ENCODE measurements around the gene IGFBP2. TPM values are rescaled to one million over a fixed set of nuclear protein-coding genes. Genes with fewer than 3 reads are reported as not detected.
A peak's percentile ranks its signal among the peaks of the same experiment; 100 is the strongest.

The IGFBP2 gene
- total RNA-seq, 2 donors from 2014 or later, result 129 to 170 TPM

DNA sequence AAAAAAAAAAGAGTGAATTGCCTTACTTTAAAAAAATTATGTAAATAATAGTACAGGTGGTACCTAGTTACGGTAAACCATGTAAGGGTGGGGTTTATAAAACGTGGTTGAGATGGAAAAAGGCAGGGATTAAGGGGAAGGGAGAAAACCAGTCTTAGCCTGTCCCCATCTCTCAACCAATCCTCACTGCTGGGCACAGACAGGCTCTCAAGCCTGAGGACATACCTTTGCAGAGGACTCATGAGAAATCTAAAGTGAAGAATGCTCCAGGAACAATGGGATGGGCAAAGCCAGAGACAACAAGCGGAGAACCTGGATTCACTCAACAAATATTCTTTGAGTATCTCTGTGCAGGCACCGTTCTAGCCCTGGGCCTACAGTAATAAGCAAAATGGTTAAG, 3.4 kb upstream of the IGFBP2 start:
- Histone ChIP-seq H3K27ac (no peak overlapping the region), H3K27me3 (no peaks in the 10 kb centered on the region), H3K4me1 (peaks cover 9% of the 10 kb centered on the region), H3K4me3 (no peak overlapping the region), H3K36me3 (replicated peaks in 1 of 2; ENCODE audit: insufficient read depth in 1 of 2, low read depth in 2 of 2) (no peaks in the 10 kb centered on the region), H3K9me3 (no peaks in the 10 kb centered on the region)
- DNase-seq (no peak), ATAC-seq (no peak)
- TF ChIP-seq POLR2A (IDR thresholded peaks at IDR 0.05), result no peak
- TF ChIP-seq, protein P1, sequence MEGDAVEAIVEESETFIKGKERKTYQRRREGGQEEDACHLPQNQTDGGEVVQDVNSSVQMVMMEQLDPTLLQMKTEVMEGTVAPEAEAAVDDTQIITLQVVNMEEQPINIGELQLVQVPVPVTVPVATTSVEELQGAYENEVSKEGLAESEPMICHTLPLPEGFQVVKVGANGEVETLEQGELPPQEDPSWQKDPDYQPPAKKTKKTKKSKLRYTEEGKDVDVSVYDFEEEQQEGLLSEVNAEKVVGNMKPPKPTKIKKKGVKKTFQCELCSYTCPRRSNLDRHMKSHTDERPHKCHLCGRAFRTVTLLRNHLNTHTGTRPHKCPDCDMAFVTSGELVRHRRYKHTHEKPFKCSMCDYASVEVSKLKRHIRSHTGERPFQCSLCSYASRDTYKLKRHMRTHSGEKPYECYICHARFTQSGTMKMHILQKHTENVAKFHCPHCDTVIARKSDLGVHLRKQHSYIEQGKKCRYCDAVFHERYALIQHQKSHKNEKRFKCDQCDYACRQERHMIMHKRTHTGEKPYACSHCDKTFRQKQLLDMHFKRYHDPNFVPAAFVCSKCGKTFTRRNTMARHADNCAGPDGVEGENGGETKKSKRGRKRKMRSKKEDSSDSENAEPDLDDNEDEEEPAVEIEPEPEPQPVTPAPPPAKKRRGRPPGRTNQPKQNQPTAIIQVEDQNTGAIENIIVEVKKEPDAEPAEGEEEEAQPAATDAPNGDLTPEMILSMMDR (IDR thresholded peaks at IDR 0.05), result no peak
- intact Hi-C loops (cut with DNase I), result no loop called here
- 86 to 89% methylated on average over 4 of the region's 4 CpGs for WGBS, 2 donors

DNA sequence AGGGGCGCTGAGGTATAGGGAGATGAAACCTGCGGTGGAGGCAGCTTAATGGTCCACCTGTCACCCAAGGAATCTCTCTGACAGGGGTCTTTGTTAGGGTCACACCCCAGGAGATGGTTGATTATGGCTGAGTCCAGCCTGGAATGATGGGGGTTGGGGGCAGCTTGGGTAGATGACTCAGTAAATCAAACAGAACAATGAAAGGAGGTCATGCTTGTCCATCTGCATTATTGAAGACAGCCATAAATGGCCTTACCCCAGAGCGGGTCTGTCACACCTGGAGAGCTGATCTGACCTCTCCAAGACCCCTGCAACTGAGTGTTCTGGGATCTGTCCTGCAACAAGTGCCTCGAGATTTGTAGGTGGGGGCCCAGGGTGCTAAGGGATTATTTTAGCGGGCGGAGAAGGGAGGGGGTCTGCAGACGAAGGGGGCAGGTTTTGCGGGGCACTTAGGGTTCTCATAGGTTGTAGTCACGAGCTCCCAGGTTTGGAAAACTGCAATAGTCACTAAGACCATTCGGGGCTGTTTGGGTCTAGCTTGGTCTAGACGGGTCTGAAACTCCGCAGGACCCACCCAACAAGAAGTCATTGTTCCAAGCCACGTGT, 771 bp upstream of the IGFBP2 start:
- intact Hi-C loops (cut with DNase I), result no loop called here
- ATAC-seq (no peak), DNase-seq (no peak)
- Histone ChIP-seq H3K27ac (no peak overlapping the region), H3K4me3 (no peak overlapping the region), H3K4me1 (peaks cover 31% of the 10 kb centered on the region), H3K27me3 (no peaks in the 10 kb centered on the region), H3K9me3 (no peaks in the 10 kb centered on the region), H3K36me3 (replicated peaks in 1 of 2; ENCODE audit: insufficient read depth in 1 of 2, low read depth in 2 of 2) (no peaks in the 10 kb centered on the region)
- no peak for TF ChIP-seq POLR2A (IDR thresholded peaks at IDR 0.05)
- TF ChIP-seq, protein P1 (IDR thresholded peaks at IDR 0.05), result no peak
- WGBS, 2 donors, result 52 to 62% methylated on average over 11 to 13 of the region's 13 CpGs

DNA sequence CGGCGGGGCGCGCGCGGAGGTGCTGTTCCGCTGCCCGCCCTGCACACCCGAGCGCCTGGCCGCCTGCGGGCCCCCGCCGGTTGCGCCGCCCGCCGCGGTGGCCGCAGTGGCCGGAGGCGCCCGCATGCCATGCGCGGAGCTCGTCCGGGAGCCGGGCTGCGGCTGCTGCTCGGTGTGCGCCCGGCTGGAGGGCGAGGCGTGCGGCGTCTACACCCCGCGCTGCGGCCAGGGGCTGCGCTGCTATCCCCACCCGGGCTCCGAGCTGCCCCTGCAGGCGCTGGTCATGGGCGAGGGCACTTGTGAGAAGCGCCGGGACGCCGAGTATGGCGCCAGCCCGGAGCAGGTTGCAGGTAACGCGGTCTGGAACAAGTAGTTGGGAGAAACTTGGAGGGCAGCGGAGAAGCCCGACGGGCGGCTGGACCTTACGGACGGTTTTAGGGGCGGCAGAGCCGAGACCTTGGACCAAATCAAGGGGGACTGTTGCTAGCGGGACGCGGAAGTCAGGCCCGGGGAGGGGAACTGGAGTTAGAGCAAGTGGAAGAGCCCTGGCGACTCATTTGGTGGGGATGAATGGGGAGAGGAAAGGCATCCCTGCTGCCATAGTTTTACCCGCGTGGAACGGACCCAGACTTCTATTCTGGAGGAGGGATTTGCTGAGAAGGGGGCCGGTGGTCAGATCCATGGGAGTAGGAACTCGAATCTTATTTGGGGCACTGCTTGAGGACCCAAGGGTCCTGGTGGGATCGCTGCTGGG, 573 bp downstream of the IGFBP2 start:
- peak overlapping the region; percentile 1 to 32 for H3K4me3 ChIP-seq
- WGBS, 2 donors, result 0% methylated on average over 39 to 60 of the region's 71 CpGs
- H3K27me3 ChIP-seq, result no peaks in the 10 kb centered on the region
- intact Hi-C loops (cut with DNase I), result no loop called here
- no peaks in the 10 kb centered on the region for H3K36me3 ChIP-seq (replicated peaks in 1 of 2; ENCODE audit: insufficient read depth in 1 of 2, low read depth in 2 of 2)
- H3K27ac ChIP-seq, result peak overlapping the region; percentile 8 to 61 (median 54)
- peak; percentile 20 to 47 (median 38) for TF ChIP-seq POLR2A (IDR thresholded peaks at IDR 0.05)
- TF ChIP-seq, protein P1 (IDR thresholded peaks at IDR 0.05), result peak in 1 of 7 experiments; percentile 7
- peaks cover 44% of the 10 kb centered on the region for H3K4me1 ChIP-seq
- ATAC-seq, result peak; percentile 45
- DNase-seq, result peak in 3 of 4 donors; percentile 46 to 60 (median 49)
- no peaks in the 10 kb centered on the region for H3K9me3 ChIP-seq

DNA sequence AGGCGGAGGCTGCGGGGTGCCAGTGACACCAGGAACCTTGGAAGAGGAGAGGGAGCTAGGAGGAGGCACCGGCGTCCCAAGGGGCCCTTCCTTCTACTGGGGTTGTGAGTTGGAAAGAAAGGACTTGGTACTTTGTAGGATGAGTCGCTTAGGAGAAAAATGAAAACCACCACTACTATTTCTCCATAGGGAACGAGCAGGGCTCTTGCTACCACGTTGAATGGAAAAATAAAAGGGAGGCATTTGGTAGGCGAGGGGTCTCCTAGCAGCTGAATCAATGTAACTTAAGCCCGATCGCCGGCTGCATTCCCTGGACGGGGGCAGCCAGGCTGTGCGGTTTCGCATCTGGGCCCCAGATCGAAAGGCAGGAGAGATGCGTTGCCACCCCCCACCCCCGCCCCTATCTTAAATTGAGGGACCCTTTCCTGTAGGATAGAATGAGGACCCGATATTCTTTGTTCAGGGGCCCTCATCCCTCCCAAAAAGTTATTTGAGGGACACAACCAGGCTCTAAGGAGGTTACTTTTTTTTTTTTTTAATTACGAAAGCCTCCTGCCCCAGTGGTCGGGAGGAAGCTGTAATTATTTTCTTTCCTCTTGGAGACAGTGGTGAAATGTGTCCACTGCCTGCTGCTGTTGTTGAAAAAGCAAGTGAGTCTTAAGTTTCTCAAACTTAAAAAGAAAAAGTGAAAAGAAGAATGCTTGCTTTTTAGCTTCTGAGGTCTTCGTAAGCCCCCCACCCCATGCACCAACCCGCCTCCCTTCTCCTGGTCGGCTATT, 1.3 kb downstream of the IGFBP2 start:
- ATAC-seq (no peak), DNase-seq (no peak)
- Histone ChIP-seq H3K9me3 (no peaks in the 10 kb centered on the region), H3K4me1 (peaks cover 49% of the 10 kb centered on the region), H3K4me3 (peak overlapping the region; percentile 1 to 32), H3K36me3 (replicated peaks in 1 of 2; ENCODE audit: insufficient read depth in 1 of 2, low read depth in 2 of 2) (no peaks in the 10 kb centered on the region), H3K27me3 (no peaks in the 10 kb centered on the region), H3K27ac (peak overlapping the region; percentile 11 to 71 (median 59))
- intact Hi-C loops (cut with DNase I), result no loop called here
- 4 to 8% methylated on average over 22 to 23 of the region's 23 CpGs for WGBS, 2 donors
- no peak for TF ChIP-seq POLR2A (IDR thresholded peaks at IDR 0.05)
- TF ChIP-seq, protein P1 (IDR thresholded peaks at IDR 0.05), result no peak

All from body of pancreas (tissue), 4 donors.